Stimulated activated CD4-positive, alpha-beta T cell treated with anti-CD3 and anti-CD28 coated beads, Interleukin-12 subunit alpha, Interleukin-12 subunit beta, amount 100 ng/mL, for 4 hours (primary cell): ENCODE results near the gene NR4A3.

Experiments used
- DNase-seq: peaks from one replicate; pipeline ENCODE4 v3.0.0-alpha.2; 2020

Gene NR4A3

GRCh38 chr9:99816392-99816791 lies 5.3 kb upstream of the NR4A3 start:
- DNase-seq = no peak

- DNase-seq = no peak
These were observed 3.2 kb upstream of the NR4A3 start for GRCh38 chr9:99818500-99818899.

DNA sequence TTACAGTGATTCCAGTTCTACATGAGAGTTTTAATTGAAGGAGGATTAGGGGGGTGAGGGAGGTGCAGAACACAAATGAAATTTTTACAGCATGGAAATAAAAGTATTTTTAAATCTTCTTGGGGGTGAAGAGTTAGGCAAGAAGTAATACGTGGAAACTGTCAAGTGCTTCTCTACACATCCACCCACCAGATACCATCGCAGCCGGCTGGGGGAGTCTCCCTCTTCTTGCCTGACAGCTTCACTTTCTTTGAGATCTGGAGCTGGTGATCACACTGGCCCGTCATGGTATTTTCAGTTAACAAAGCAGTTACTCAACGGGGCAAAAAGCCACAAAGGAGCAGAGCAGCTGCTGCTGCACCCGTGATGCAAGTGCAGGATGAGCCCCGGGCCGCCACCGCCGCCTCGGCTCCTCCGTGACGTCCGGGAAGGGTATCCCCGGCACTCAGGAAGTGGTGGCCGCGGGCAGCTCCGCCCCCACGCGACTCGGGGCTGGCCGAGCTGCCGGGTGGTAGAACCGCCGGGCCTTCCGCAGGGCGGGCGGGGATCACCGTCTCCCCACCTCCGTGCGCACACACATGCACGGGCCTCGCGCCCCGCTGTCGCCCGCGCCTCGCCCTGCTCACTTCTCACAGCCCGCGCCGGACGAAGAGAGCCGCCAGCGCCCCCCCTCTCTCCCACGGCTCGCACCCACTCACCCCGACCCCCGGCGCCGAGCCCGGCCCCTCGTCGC lies 2.4 kb upstream of the NR4A3 start:
- DNase-seq = peak; percentile 82

DNA sequence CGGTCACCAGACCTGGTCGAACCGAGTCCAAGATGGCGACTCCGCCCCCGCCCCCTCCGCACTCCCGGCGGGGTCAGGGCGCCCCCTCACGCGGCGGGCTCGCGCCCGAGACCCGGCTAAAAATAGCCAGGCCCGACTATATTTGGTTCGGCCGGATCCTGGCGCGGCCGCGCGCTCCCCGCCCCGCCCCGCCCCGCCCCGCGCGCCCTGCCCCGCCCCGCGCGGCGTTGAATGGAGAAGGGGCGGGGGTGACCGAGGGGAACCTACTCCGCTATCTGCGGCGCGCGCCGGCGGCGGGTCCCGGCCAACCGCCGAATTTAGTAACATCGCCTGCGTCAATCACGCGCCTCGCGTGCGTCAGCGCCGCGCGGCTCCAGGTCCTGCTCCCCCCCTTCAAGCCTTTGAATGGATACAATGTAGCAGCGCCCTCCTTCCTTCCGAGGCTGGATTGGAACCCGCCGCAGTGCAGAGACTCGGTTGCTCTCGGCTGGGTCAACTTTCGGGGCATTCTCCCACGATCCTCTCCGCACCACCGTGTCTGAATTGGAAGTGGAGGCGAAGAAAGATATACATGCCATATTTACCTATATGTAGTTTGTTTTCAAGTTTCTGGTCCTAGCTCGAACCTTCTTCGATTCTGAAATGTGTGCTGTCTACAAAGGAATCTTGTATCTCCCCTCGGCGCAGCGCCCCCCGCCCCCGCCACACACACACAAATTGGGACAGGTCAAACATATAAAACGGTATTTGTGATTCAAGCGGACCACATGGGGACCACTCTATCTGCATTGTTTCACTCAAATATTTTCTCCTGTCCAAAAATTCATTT lies 1.6 kb upstream of the NR4A3 start:
- peak; percentile 78 for DNase-seq

GRCh38 chr9:99820685-99821395 lies 845 bp upstream of the NR4A3 start:
- DNase-seq = peak; percentile 33

GRCh38 chr9:99822109-99822805 lies 572 bp downstream of the NR4A3 start:
- peak; percentile 32 for DNase-seq

DNA sequence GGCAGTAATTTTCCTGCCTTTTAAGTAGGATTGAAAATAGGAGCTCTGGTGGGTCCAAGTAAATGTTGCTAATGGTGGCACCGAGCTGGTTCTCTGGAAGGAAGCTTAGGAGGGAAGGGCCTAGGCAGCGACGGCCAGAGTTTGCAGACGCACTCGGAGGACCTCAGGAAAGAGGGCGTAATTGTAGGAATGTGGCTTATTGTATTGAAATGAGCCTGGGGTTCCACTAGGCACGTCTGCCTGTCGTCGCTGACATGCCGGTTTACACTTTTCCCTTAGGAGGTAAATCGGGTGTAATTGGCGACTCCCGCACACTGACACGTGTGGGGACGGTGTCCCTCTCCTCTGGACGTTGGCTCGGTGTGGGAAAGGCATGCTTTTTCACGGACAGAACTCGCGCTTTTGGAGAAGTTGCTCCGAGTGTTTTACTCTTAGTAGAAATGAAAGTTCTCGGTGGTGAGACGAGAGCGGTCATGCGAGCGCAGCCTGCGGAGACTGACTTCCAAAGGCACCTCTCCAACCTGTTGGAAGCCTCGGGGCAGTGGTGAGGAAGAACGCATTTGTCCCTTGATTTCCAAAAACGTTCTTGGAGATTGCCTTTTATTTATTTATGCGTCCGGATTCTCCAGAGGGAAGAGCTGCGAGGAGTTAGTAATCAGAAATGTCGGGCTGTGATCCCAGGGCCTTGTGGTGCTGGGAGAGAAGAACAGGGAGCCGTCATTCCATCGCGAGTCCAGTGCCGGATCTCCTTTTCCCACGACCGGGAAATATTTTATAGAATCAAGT lies 1.3 kb downstream of the NR4A3 start:
- peak; percentile 9 for DNase-seq

- peak; percentile 87 for DNase-seq
These were observed 2.1 kb downstream of the NR4A3 start for GRCh38 chr9:99823681-99824377.

- peak; percentile 53 for DNase-seq
These were observed 2.9 kb downstream of the NR4A3 start for GRCh38 chr9:99824378-99825171.

DNA sequence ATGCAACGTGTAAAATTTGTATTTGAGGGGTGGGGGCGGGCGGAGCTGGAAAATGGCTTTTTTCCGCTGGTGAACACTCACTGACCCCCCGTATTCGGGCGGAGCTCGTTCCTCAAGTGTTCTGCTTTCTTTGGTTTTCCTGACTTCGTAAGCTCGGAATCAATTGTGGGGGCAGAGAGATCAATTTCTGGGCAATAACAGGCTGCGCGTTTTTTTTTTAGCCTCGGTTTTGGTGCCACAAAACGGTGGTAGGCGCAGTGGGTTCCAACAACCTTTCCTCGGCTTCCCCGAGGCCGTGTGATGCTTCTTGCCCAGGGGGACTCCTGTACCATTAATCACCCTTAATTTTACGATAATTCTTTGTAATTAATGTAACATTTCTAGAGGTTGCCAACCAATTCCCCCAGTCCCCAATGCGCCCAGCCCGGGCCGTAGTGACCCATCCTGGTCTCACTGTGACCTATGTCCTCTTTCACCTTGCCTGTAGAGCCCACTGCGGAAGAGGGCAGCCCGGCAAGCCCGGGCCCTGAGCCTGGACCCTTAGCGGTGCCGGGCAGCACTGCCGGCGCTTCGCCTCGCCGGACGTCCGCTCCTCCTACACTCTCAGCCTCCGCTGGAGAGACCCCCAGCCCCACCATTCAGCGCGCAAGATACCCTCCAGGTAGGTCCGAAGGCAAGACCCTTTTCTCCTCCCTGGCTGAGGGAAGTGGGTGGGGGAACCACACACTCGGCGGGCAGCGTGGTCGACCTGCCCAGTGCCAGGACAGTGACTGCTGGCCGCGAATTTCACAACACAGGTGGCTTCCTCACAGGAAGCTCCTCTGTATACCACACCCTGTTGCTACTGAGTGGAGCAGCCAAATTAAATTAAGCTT lies 3.7 kb downstream of the NR4A3 start:
- no peak for DNase-seq

- DNase-seq = no peak
These were observed 4.9 kb downstream of the NR4A3 start for GRCh38 chr9:99826579-99826978.

GRCh38 chr9:99827244-99827643 lies 5.6 kb downstream of the NR4A3 start:
- DNase-seq = no peak

DNA sequence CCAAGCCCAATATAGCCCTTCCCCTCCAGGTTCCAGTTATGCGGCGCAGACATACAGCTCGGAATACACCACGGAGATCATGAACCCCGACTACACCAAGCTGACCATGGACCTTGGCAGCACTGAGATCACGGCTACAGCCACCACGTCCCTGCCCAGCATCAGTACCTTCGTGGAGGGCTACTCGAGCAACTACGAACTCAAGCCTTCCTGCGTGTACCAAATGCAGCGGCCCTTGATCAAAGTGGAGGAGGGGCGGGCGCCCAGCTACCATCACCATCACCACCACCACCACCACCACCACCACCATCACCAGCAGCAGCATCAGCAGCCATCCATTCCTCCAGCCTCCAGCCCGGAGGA lies 6.3 kb downstream of the NR4A3 start:
- no peak for DNase-seq

GRCh38 chr9:99828417-99829176 lies 6.9 kb downstream of the NR4A3 start:
- no peak for DNase-seq

GRCh38 chr9:99831857-99832557 lies 10.3 kb downstream of the NR4A3 start:
- DNase-seq = no peak

DNA sequence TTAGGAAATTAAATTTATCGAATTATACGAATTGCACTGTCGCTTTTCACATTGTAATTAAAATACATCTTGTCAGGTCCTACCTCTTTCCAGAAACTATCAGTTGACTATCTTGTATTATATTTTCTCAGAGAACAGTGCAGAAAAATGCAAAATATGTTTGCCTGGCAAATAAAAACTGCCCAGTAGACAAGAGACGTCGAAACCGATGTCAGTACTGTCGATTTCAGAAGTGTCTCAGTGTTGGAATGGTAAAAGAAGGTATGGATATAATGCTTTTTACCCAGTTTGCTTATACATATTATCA lies 10.8 kb downstream of the NR4A3 start:
- no peak for DNase-seq

- DNase-seq = no peak
These were observed 12.1 kb downstream of the NR4A3 start for GRCh38 chr9:99833735-99834134.

- no peak for DNase-seq
These were observed 12.8 kb downstream of the NR4A3 start for GRCh38 chr9:99834474-99834873.
